D721Med (cell line): Measurements from ENCODE around the gene PABPC1L.

Source experiments
- DNase-seq: peaks from one replicate; pipeline ENCODE4 v3.0.0; 2011; ENCODE audit warnings: low spot score; ENCODE audit not compliant: insufficient read length
- FAIRE-seq: peaks from 2 replicates; lab custom pipeline; 2011; peaks lifted over from hg19 to GRCh38; lab: Jason Lieb, UNC
- TF ChIP-seq, protein P1 (sequence below): IDR thresholded peaks from 2 replicates; pipeline ENCODE4 v1.5.1; 2012; ENCODE audit warnings: mild to moderate bottlenecking, control low read depth; ENCODE audit not compliant: insufficient read depth; ENCODE audit errors: missing control alignments

The PABPC1L gene

DNA sequence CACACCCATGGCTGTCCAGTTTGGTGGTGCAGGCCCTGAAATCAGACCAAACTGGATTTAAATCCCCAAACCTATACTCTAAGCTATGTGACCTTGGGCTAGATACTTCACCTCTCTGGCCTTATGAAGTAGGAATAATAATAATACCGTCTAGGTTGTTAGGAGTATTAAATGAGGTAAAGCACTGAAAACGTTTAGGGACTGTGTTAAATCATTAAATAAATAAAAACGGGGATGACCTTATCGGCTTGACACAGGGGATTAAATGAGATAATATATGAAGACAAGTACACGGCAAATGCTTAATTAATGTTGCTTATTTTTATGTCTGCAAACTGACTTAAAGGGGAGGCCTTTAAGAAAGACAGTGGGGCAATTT, 55.8 kb downstream of the PABPC1L start:
- TF ChIP-seq, protein P1, sequence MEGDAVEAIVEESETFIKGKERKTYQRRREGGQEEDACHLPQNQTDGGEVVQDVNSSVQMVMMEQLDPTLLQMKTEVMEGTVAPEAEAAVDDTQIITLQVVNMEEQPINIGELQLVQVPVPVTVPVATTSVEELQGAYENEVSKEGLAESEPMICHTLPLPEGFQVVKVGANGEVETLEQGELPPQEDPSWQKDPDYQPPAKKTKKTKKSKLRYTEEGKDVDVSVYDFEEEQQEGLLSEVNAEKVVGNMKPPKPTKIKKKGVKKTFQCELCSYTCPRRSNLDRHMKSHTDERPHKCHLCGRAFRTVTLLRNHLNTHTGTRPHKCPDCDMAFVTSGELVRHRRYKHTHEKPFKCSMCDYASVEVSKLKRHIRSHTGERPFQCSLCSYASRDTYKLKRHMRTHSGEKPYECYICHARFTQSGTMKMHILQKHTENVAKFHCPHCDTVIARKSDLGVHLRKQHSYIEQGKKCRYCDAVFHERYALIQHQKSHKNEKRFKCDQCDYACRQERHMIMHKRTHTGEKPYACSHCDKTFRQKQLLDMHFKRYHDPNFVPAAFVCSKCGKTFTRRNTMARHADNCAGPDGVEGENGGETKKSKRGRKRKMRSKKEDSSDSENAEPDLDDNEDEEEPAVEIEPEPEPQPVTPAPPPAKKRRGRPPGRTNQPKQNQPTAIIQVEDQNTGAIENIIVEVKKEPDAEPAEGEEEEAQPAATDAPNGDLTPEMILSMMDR: no peak
- FAIRE-seq: no peak
- DNase-seq: no peak

DNA sequence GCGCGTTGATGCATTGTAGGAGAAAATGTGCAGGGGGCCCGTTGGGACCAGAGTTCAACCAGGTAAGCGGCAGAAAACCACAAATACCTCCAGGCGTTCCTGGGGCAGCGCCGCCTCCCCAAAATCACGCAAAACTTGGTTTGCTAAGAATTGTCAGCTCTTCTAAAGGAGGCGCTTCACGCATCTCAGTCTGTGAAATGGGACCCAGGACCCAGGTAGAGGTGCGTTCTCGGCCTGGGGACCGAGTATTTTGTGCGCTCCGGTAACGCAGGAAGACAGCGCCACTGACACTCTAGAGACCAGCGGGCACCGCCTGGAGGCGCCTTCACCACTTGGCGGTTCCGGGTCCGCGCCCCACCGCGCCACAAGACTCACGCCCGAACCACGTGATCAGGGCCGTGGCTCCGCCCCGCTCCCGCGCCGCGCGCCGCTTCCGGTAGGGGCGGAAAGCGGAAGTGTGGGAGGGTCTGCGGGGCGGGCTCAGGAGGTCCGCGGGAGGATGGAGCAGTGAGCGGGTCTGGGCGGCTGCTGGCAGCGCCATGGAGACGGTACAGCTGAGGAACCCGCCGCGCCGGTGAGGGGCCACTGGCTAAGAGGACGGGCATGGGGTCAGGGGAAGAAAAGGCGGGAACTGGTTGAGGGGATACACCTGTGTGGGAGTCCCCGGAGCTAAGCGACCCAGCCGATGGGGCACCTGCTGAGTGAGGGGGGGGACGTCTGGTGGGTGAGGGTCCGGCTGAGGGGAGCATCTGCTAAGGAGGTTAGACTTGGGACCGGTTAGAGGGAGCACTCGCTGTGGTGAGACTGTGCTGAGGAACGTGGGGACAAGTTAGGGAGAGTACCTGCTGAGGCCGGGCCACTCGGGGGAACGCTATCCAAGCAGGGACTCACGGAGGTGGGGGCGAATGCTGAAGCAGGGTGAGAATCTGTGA, 56.4 kb downstream of the PABPC1L start, which contains the start of gene STK4:
Gene STK4 (plus strand): TSS at position 483 of the 932 bp plus-strand sequence. CDS start 57 bp downstream, at position 540.
- DNase-seq: peak; percentile 58
- TF ChIP-seq, protein P1: peak; percentile 45

DNA sequence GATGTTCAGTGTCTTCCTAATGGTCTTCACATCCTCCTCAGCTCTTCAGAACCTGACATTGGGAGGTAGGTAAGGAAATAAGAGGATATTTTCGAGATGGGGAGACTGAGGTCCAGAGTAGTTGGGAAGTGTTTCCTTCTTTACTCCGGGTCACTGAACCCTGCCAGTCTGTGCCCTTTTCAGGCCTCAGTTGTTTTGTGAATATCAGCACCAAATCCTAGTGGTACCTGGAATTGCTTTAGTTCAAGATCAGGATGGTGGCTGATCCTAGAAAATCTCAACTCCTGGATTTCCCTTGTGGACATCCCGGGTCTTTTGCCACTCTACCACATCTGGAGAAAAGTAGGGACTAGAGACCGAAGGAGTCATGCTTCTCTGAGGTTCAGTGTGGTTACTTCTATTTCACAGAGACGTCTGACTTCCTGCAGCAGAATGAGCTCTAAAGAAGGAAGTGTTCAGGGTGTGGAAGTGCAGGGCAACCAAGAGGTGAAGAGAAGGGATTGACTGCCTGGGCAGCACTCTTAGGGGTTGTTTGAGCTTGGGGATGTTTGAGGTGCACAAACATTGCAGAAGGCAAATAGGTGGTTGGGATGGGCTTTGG, 57.4 kb downstream of the PABPC1L start:
- no peak for DNase-seq
- no peak for FAIRE-seq
- TF ChIP-seq, protein P1: no peak

More for the DNA sequence above, 56.4 kb downstream of the PABPC1L start, which contains the start of gene STK4:
- FAIRE-seq: no peak

DNA sequence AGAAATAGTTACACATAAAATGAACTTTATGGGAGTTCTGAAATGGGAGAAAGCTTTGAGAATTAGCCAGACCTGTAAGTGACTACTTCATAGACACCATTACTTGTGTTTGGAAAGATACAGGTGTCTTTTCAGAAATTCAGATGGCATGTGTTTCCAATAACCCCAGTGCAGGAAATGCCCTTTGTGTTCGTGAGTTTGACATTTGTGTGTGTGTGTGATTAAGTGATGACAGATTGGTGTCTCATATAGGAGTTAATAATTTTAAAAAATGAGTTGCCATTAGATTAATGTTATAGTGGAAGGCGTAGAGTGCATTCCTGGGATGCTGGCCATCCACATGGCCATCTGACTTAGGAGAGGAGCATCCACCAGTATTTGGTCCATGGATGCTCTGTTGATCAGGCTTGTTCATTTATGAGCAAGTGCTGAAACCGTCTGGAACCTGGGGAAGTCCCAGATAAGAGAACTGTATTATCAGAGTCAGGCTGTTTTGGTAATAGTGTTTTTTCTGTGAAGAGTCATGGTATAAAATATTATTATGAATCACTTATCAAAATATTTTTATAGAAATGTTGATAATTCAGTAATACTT, 59.5 kb downstream of the PABPC1L start:
- TF ChIP-seq, protein P1: no peak
- DNase-seq (no peak), FAIRE-seq (no peak)

DNA sequence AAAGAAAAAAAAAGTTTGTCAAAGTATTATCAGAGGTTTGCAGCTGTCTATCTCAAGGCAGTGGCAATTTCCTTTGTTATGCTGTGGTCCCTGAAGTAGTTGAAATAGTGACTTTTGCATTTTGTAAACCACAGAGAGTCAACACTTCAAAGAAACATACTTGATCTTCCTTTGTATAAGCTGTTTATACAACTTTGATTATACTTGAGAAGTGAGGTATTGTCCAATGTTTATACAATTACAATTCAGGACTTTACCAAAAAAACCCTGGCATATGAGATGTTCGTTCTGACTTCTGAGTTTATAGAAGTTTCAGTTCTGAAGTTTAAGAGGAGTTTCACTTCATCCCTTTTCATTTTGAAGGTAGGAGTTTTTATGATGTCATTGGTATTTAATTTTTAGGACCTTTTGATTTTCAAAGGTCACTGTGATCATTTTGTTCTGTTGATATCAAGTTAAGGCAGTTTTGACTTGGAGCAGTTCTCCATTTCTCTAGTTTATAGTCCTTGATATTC, 60.4 kb downstream of the PABPC1L start:
- FAIRE-seq (no peak), DNase-seq (no peak)
- TF ChIP-seq, protein P1: no peak

DNA sequence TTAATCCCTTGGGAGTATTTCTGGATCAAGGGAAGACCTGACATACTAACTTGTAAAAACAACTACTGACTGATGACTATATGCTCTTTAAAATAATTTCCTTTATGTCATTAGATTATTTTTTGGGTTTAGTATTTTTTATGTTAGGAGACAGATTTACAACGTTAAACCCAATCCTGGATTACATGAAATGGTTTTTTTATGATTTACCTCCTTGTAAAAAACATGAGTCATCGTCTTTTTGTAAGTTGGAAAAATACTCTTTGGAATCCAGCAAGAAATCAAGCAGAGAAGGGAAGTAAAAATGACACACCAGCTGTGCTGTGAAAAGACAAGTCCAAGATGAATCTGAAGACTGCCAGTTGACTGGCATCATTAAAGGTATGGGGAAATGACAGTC, 63.2 kb downstream of the PABPC1L start:
- no peak for DNase-seq
- FAIRE-seq: no peak
- TF ChIP-seq, protein P1: no peak
